IMR-90 (cell line): ENCODE data around the gene DUS1L. TPM values are rescaled to one million over a fixed set of nuclear protein-coding genes. Genes with fewer than 3 reads are reported as not detected.
A peak's percentile ranks its signal among the peaks of the same experiment; 100 is the strongest.

Experiments used
- ATAC-seq: fragments of 200-7000 bp; cut with Tn5 transposase; 2 replicates; pipeline ENCODE4 v1.9.1; 2020; ENCODE audit warnings: low read depth, mild to moderate bottlenecking, moderate library complexity
- BruUV-seq: library from RNA; stranded (reverse); fragments of 400-500 nt; replicated peaks from 2 replicates; lab custom pipeline; 2021; lab: Mats Ljungman, UMichigan
- CTCF ChIA-PET: fragments of 300-600 bp; formaldehyde crosslinking; extraction: SDS; loops from one replicate; lab custom pipeline; 2021; ENCODE audit warnings: antibody characterized with exemption; lab: Yijun Ruan, JAX
- POLR2A ChIA-PET: fragments of 300-600 bp; sonication (Branson Sonifier 250); formaldehyde crosslinking; loops from one replicate; lab custom pipeline; 2022; ENCODE audit warnings: antibody characterized with exemption; ENCODE audit not compliant: unreplicated experiment; lab: Charles Lee
- DNase-seq: peaks from one replicate; pipeline ENCODE4 v3.0.0; 2013
- H2AFZ ChIP-seq: replicated peaks from 2 replicates; pipeline ENCODE3; 2013; ENCODE audit warnings: low read length, mild to moderate bottlenecking; ENCODE audit not compliant: poor library complexity
- H2AK5ac ChIP-seq: 2 replicates; pipeline ENCODE4 v1.6.1; 2013; ENCODE audit warnings: low read depth, low read length, inconsistent platforms
- H2AK9ac ChIP-seq: replicated peaks from 2 replicates; pipeline ENCODE3; 2013; ENCODE audit warnings: mild to moderate bottlenecking, low read depth, low read length, moderate library complexity; ENCODE audit not compliant: poor library complexity
- H2BK120ac ChIP-seq: 2 replicates; pipeline ENCODE4 v1.6.1; 2013; ENCODE audit warnings: low read depth, low read length, inconsistent platforms
- H2BK15ac ChIP-seq: 3 replicates; pipeline ENCODE4 v1.6.1; 2013; ENCODE audit warnings: low read depth, low read length, inconsistent platforms
- H2BK20ac ChIP-seq: 2 replicates; pipeline ENCODE4 v1.6.1; 2013; ENCODE audit warnings: low read depth, mild to moderate bottlenecking, inconsistent platforms, low read length, moderate library complexity
- H2BK5ac ChIP-seq: 2 replicates; pipeline ENCODE4 v1.6.1; 2013; ENCODE audit warnings: mild to moderate bottlenecking, low read depth, low read length, inconsistent platforms; ENCODE audit not compliant: poor library complexity, severe bottlenecking
- H3K14ac ChIP-seq: replicated peaks from 2 replicates; pipeline ENCODE4 v1.6.1; 2013; ENCODE audit warnings: low read depth, low read length, inconsistent platforms
- H3K18ac ChIP-seq: 2 replicates; pipeline ENCODE4 v1.6.1; 2013; ENCODE audit warnings: low read depth, low read length, control low read depth
- H3K23ac ChIP-seq: 2 replicates; pipeline ENCODE4 v1.6.1; 2013; ENCODE audit warnings: low read depth, low read length, inconsistent platforms
- H3K27ac ChIP-seq: 2 replicates; pipeline ENCODE4 v1.5.1; 2013; ENCODE audit warnings: mild to moderate bottlenecking, control low read depth, low read length; ENCODE audit not compliant: insufficient read depth
- H3K27me3 ChIP-seq: 2 replicates; pipeline ENCODE4 v1.6.1; 2013; ENCODE audit warnings: low read length; ENCODE audit not compliant: control insufficient read depth, insufficient read depth
- H3K36me3 ChIP-seq: 2 replicates; pipeline ENCODE4 v1.6.1; 2013; ENCODE audit warnings: low read length, mixed read lengths; ENCODE audit not compliant: control insufficient read depth, insufficient read depth
- H3K4ac ChIP-seq: 2 replicates; pipeline ENCODE4 v1.6.1; 2013; ENCODE audit warnings: low read depth, low read length, inconsistent platforms
- H3K4me1 ChIP-seq: 2 replicates; pipeline ENCODE4 v1.6.1; 2013; ENCODE audit warnings: low read length, mixed read lengths; ENCODE audit not compliant: control insufficient read depth, insufficient read depth
- H3K4me2 ChIP-seq: 2 replicates; pipeline ENCODE4 v1.6.1; 2013; ENCODE audit warnings: low read depth, mild to moderate bottlenecking, control low read depth, low read length, moderate library complexity
- H3K4me3 ChIP-seq: 2 replicates; pipeline ENCODE4 v1.5.1; 2013; ENCODE audit warnings: low read depth, mild to moderate bottlenecking, control low read depth, low read length, moderate library complexity; ENCODE audit not compliant: insufficient read depth
- H3K56ac ChIP-seq: 2 replicates; pipeline ENCODE4 v1.6.1; 2013; ENCODE audit warnings: low read length, inconsistent platforms; ENCODE audit not compliant: insufficient read depth; ENCODE audit errors: extremely low read depth
- H3K79me1 ChIP-seq, 2 experiments: 2 replicates each; pipeline ENCODE4 v1.6.1; 2013; ENCODE audit warnings: low read length in 2 of 2, inconsistent platforms in 1 of 2, low read depth in 1 of 2
- H3K9ac ChIP-seq: 2 replicates; pipeline ENCODE4 v1.6.1; 2013; ENCODE audit warnings: low read depth, low read length, control low read depth
- H3K9me1 ChIP-seq: 2 replicates; pipeline ENCODE4 v1.6.1; 2013; ENCODE audit warnings: low read length, inconsistent platforms; ENCODE audit not compliant: insufficient read depth
- H3K9me3 ChIP-seq: 2 replicates; pipeline ENCODE4 v1.6.1; 2013; ENCODE audit warnings: low read length; ENCODE audit not compliant: control insufficient read depth, insufficient read depth
- H4K20me1 ChIP-seq: 2 replicates; pipeline ENCODE4 v1.6.1; 2013; ENCODE audit warnings: low read length, inconsistent platforms; ENCODE audit not compliant: insufficient read depth
- H4K5ac ChIP-seq: 2 replicates; pipeline ENCODE4 v1.6.1; 2013; ENCODE audit warnings: mild to moderate bottlenecking, low read depth, low read length, control low read depth
- H4K8ac ChIP-seq, 2 experiments: 2 replicates each; pipeline ENCODE4 v1.6.1; 2013; ENCODE audit warnings: low read depth in 2 of 2, low read length in 2 of 2, control low read depth in 1 of 2, inconsistent platforms in 1 of 2
- H4K91ac ChIP-seq: 2 replicates; pipeline ENCODE4 v1.6.1; 2013; ENCODE audit warnings: low read depth, low read length, inconsistent platforms; ENCODE audit not compliant: insufficient read depth
- BHLHE40 ChIP-seq: fragments of 150-350 bp; IDR thresholded peaks from 2 replicates; pipeline ENCODE4 v1.6.1; 2016; ENCODE audit warnings: mild to moderate bottlenecking, low read depth, low read length
- MAFK ChIP-seq: IDR thresholded peaks from 2 replicates; pipeline ENCODE4 v1.6.1; 2012; ENCODE audit warnings: low read depth, low read length, improper control_type of control experiment
- POLR2A ChIP-seq: IDR thresholded peaks from 2 replicates; pipeline ENCODE4 v1.6.1; 2012; ENCODE audit warnings: mild to moderate bottlenecking, low read depth, low read length
- RFX5 ChIP-seq: IDR thresholded peaks from 2 replicates; pipeline ENCODE4 v1.8.0; 2012; ENCODE audit warnings: low read depth, mild to moderate bottlenecking, low read length, moderate library complexity
- SMC3 ChIP-seq: fragments of 150-350 bp; IDR thresholded peaks from 2 replicates; pipeline ENCODE4 v1.6.1; 2016; ENCODE audit warnings: low read depth, mild to moderate bottlenecking, antibody characterized with exemption, low read length, moderate library complexity
- WGBS, 2 experiments: methylation state at CpG; one replicate each; pipeline versions ENCODE4 v1.1.5 to v1.1.7; 2013; ENCODE audit warnings: missing lambda C conversion rate in 2 of 2; ENCODE audit not compliant: insufficient read length in 1 of 2; ENCODE audit errors: extremely low coverage in 2 of 2; 5-methylcytosine and 5-hydroxymethylcytosine counted together
- dilution Hi-C: fragments of 300-500 bp; cut with HindIII; formaldehyde crosslinking; loops from one replicate; pipeline ENCODE4 v1.14.3; 2018; ENCODE audit warnings: low sequenced_read_pairs; ENCODE audit not compliant: unreplicated experiment
- in situ Hi-C: fragments of 300-500 bp; cut with MboI; formaldehyde crosslinking; loops from 3 replicates; pipeline ENCODE4 v1.14.3; 2019; ENCODE audit warnings: low sequenced_read_pairs, inconsistent platforms, mixed read lengths
- intact Hi-C: fragments of 100-400 bp; cut with micrococcal nuclease; formaldehyde crosslinking; loops from 2 replicates; pipeline ENCODE4 v1.10.0; 2022
- polyA plus RNA-seq, 3 experiments: library from polyadenylated mRNA; depleted of rRNA; stranded (reverse); fragments of >200 nt; gene quantifications; 2 replicates each; pipeline ENCODE4 v1.2.3, GENCODE V29; 2012; ENCODE audit warnings: low replicate concordance in 1 of 3
- total RNA-seq: library from RNA; depleted of rRNA; stranded (reverse); fragments of >200 nt; gene quantifications from 2 replicates; pipeline ENCODE4 v1.2.3, GENCODE V29; 2012
- TF ChIP-seq, protein P1 (sequence below): fragments of 150-350 bp; IDR thresholded peaks from 2 replicates; pipeline ENCODE4 v1.6.1; 2016; ENCODE audit warnings: low read depth, mild to moderate bottlenecking, low read length, moderate library complexity, borderline replicate concordance
- TF ChIP-seq, protein P2 (sequence below): fragments of 150-350 bp; IDR thresholded peaks from 2 replicates; pipeline ENCODE4 v1.6.1; 2017; ENCODE audit warnings: mild to moderate bottlenecking, antibody characterized with exemption, low read length, low read depth
- TF ChIP-seq, protein P3 (sequence below): conservative IDR thresholded peaks from 2 replicates; pipeline ENCODE4 v1.5.1; 2012; ENCODE audit warnings: mild to moderate bottlenecking, low read depth, low read length, improper control_type of control experiment

The DUS1L gene
- total and polyA plus RNA-seq, 2 of the 4 experiments (the other 2 are of a cell fraction): 29.0 to 76.9 TPM

DNA sequence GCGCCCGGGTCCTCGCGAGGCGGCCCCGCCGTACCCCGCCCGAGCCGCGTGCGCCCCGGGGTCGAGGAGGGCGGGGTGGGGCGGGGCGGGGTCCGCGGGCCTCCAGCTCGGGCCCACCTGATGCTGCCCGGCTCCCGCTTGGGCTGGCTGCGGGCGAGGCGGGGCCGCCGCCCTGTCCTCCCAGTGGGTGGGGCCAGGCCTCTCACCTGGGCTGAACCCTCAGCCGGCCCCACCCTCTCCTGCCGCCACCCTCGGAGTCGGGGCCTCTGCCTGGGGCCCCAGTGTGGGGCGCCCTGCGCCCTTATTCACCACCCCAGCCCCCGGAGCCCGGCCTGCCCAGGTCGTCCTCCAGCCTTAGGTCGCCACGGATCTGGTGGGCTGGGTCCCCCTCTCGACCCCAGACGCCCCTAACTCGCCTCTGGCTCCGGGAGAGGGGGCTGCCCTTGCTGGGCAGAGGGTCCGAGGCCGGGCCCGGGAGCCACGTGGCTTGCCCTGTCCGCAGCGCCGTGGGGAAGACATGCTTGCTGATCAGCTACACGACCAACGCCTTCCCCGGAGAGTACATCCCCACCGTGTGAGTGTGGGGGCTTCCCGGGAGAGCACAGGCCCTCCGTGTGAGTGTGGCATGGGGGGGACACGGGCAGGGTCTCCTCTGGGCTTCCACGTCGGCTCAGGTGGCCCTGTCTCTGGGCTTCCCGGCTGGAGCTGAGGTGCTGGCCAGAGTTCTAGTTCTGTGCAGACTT is 33.5 kb downstream of the DUS1L start (continued):
- TF ChIP-seq, protein P1, sequence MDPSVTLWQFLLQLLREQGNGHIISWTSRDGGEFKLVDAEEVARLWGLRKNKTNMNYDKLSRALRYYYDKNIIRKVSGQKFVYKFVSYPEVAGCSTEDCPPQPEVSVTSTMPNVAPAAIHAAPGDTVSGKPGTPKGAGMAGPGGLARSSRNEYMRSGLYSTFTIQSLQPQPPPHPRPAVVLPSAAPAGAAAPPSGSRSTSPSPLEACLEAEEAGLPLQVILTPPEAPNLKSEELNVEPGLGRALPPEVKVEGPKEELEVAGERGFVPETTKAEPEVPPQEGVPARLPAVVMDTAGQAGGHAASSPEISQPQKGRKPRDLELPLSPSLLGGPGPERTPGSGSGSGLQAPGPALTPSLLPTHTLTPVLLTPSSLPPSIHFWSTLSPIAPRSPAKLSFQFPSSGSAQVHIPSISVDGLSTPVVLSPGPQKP: no peak

DNA sequence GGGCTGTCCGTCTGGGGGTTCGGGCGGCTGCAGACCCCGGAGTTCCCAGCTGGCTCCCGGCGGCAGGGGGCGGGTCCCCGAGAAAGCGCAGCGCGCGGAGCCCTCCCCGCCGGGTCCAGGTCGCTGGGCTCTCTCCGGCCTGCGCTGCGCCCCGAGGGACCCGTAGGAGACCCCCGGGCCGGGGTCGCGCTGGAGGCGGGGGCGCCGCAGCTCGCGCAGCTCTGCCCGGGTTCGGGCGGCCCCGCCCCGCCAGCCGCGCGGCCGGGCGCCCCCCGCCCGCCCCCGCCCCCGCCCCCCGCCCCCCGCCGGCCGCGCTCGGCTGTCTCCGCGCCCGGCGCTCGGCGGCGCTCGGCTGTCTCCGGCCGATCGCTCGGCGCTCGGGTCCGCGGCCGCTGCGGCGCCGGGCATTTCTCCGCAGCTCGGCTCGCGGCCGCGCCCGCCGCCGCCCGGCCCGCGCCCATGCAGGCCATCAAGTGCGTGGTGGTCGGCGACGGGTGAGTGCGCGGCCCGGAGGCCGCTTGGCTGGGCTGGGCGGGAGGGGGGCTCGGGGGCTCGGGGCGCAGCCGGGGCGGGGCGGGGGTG is 34.2 kb downstream of the DUS1L start, which contains the start of gene RAC3:
Gene RAC3, plus strand, starts transcription at position 376 of the 582 bp plus-strand sequence. Its CDS starts 84 bp downstream, at position 460.
- H3K27me3 ChIP-seq: no peaks in the 10 kb centered on the region
- no peak within 1 kb of the TSS for H4K5ac ChIP-seq
- H3K9me3 ChIP-seq: no peaks in the 10 kb centered on the region
- peaks cover 7% of the 10 kb centered on the region for H3K4me1 ChIP-seq
- H3K36me3 ChIP-seq: peaks cover 2% of the 10 kb centered on the region
- no peak within 1 kb of the TSS for H3K18ac ChIP-seq
- 0 out of 2 replicates have a peak, but pooled peaks cover 3% of the 10 kb centered on the region for H3K9me1 ChIP-seq
- no peak within 1 kb of the TSS for H2BK120ac ChIP-seq
- in situ Hi-C loops: loop anchor here (5.0 kb wide), 1 partner anchor 126 kb away; no protein-coding TSS in a partner anchor
- no peak within 1 kb of the TSS for H3K27ac ChIP-seq
- H3K79me1 ChIP-seq: peaks cover 1 to 6% of the 10 kb centered on the region in 2 experiments
- no peak within 1 kb of the TSS for H2BK15ac ChIP-seq
- H3K14ac ChIP-seq: no peak within 1 kb of the TSS
- DNase-seq (peak; percentile 11), ATAC-seq (peak; percentile 74)
- no peak within 1 kb of the TSS for H3K56ac ChIP-seq
- no peaks in the 10 kb centered on the region; the same call in 1 of the 2 replicates for H4K20me1 ChIP-seq
- intact Hi-C loops: loop anchor here (1.0 to 10.0 kb wide), 2 partner anchors 67 to 293 kb away; partner anchors contain the start of gene FASN
- dilution Hi-C loops: no loop called here
- peak within 1 kb of the TSS in 1 of 2 experiments; percentile 46; a peak in 2 of 4 replicates for H4K8ac ChIP-seq
- BruUV-seq: no TSS peak
- peak within 1 kb of the TSS; percentile 89 for H2AK9ac ChIP-seq
- no peak within 1 kb of the TSS for H2BK5ac ChIP-seq
- H4K91ac ChIP-seq: no peak within 1 kb of the TSS
- H3K4ac ChIP-seq: no peak within 1 kb of the TSS
- H3K4me2 ChIP-seq: peak within 1 kb of the TSS; percentile 78
- no peak within 1 kb of the TSS for H2BK20ac ChIP-seq
- no peak within 1 kb of the TSS for H3K23ac ChIP-seq
- 0 out of 2 replicates have a peak within 1 kb of the TSS, but pooled peaks have one; percentile 15 for H2AK5ac ChIP-seq
- no peak within 1 kb of the TSS for H3K9ac ChIP-seq
- peak within 1 kb of the TSS; percentile 94 for H2AFZ ChIP-seq
- ChIA-PET POLR2A (no interaction called here), CTCF (no interaction called here)
- WGBS, 2 experiments: 1% methylated on average over 15 of the region's 96 CpGs; no CpG with 5 or more reads in 1 of the 2 experiments
- H3K4me3 ChIP-seq: peak within 1 kb of the TSS; percentile 47
- TF ChIP-seq SMC3 (no peak), MAFK (no peak), RFX5 (no peak), BHLHE40 (no peak), POLR2A (no peak)
- TF ChIP-seq, protein P2, sequence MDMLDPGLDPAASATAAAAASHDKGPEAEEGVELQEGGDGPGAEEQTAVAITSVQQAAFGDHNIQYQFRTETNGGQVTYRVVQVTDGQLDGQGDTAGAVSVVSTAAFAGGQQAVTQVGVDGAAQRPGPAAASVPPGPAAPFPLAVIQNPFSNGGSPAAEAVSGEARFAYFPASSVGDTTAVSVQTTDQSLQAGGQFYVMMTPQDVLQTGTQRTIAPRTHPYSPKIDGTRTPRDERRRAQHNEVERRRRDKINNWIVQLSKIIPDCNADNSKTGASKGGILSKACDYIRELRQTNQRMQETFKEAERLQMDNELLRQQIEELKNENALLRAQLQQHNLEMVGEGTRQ: no peak
- TF ChIP-seq, protein P1: no peak
- TF ChIP-seq, protein P3, sequence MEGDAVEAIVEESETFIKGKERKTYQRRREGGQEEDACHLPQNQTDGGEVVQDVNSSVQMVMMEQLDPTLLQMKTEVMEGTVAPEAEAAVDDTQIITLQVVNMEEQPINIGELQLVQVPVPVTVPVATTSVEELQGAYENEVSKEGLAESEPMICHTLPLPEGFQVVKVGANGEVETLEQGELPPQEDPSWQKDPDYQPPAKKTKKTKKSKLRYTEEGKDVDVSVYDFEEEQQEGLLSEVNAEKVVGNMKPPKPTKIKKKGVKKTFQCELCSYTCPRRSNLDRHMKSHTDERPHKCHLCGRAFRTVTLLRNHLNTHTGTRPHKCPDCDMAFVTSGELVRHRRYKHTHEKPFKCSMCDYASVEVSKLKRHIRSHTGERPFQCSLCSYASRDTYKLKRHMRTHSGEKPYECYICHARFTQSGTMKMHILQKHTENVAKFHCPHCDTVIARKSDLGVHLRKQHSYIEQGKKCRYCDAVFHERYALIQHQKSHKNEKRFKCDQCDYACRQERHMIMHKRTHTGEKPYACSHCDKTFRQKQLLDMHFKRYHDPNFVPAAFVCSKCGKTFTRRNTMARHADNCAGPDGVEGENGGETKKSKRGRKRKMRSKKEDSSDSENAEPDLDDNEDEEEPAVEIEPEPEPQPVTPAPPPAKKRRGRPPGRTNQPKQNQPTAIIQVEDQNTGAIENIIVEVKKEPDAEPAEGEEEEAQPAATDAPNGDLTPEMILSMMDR: no peak
